SU-DHL-6 (cell line): Measurements from ENCODE around the gene GDPD3.

ENCODE experiments used
- H2AFZ ChIP-seq: fragments of 200-600 bp; sonication (generic); 2 replicates; pipeline ENCODE4 v1.6.1; 2014; ENCODE audit warnings: low read depth, mild to moderate bottlenecking, moderate library complexity, mixed read lengths, antibody characterized with exemption, low read length; ENCODE audit not compliant: severe bottlenecking
- H3F3A ChIP-seq: fragments of 200-600 bp; shearing (Covaris generic); 2 replicates; pipeline ENCODE4 v1.6.0; 2016; ENCODE audit warnings: antibody characterized with exemption, mild to moderate bottlenecking; ENCODE audit not compliant: insufficient read depth
- H3K27ac ChIP-seq: fragments of 200-600 bp; sonication (generic); 2 replicates; pipeline ENCODE4 v1.5.1; 2016; ENCODE audit warnings: low read depth, mild to moderate bottlenecking, low read length, moderate library complexity, mixed read lengths
- H3K27me3 ChIP-seq: fragments of 200-600 bp; sonication (generic), shearing (Covaris generic); 2 replicates; pipeline ENCODE4 v1.6.0; 2014; ENCODE audit warnings: mild to moderate bottlenecking, low read length
- H3K36me3 ChIP-seq: fragments of 200-600 bp; sonication (generic); 2 replicates; pipeline ENCODE4 v1.6.1; 2014; ENCODE audit warnings: mild to moderate bottlenecking, low read length, mixed read lengths
- H3K4me2 ChIP-seq: fragments of 300-600, 200-600 bp; shearing (Covaris generic), sonication (generic); 2 replicates; pipeline ENCODE4 v1.6.0; 2014; ENCODE audit warnings: low read length, low read depth, mild to moderate bottlenecking; ENCODE audit not compliant: poor library complexity, severe bottlenecking
- H3K4me3 ChIP-seq: fragments of 200-600 bp; sonication (generic); 2 replicates; pipeline ENCODE4 v1.5.1; 2014; ENCODE audit warnings: antibody characterized with exemption, low read length, mild to moderate bottlenecking, mixed read lengths; ENCODE audit not compliant: insufficient read depth, poor library complexity, severe bottlenecking
- H3K79me2 ChIP-seq: fragments of 200-600 bp; sonication (generic); 2 replicates; pipeline ENCODE4 v1.6.1; 2014; ENCODE audit warnings: mild to moderate bottlenecking, low read length, moderate library complexity; ENCODE audit not compliant: insufficient read depth
- H3K9ac ChIP-seq: fragments of 200-600 bp; sonication (generic); 2 replicates; pipeline ENCODE4 v1.7.0; 2014; ENCODE audit warnings: mild to moderate bottlenecking, low read length
- H3K9me2 ChIP-seq: fragments of 200-600 bp; sonication (generic); replicated peaks from 2 replicates; pipeline ENCODE4 v1.6.1; 2014; ENCODE audit warnings: low read length; ENCODE audit not compliant: insufficient read depth
- H3K9me3 ChIP-seq: fragments of 200-600 bp; sonication (generic); 2 replicates; pipeline ENCODE4 v1.6.1; 2014; ENCODE audit warnings: low read length, mixed read lengths; ENCODE audit not compliant: insufficient read depth
- H4K20me1 ChIP-seq: fragments of 200-600 bp; sonication (generic); 2 replicates; pipeline ENCODE4 v1.6.1; 2014; ENCODE audit warnings: low read depth, mild to moderate bottlenecking, antibody characterized with exemption, low read length, moderate library complexity, mixed read lengths
- CTCF ChIP-seq: fragments of 200-600 bp; sonication (generic); IDR thresholded peaks from one replicate; pipeline ENCODE4 v1.5.1; 2017; ENCODE audit warnings: antibody characterized with exemption, mild to moderate bottlenecking, low read length, moderate library complexity; ENCODE audit not compliant: insufficient read depth, poor library complexity, severe bottlenecking
- EZH2phosphoT487 ChIP-seq: fragments of 200-600 bp; sonication (generic), shearing (Covaris generic); conservative IDR thresholded peaks from 2 replicates; pipeline ENCODE4 v1.6.1; 2018; ENCODE audit warnings: mild to moderate bottlenecking, antibody characterized with exemption, low read length, moderate library complexity, mixed read lengths

GDPD3 gene

GRCh38 chr16:30065102-30065942 lies 48.0 kb downstream of the GDPD3 start, which contains the start of gene ALDOA:
Gene ALDOA (plus strand): TSS chr16:30065760. CDS start chr16:30066898, 1,138 bp downstream.
- H3K4me2 ChIP-seq = peak within 1 kb of the TSS; percentile 87
- no peaks in the 10 kb centered on the region for H3K27me3 ChIP-seq
- peak within 1 kb of the TSS; percentile 97 for H3K27ac ChIP-seq
- peaks cover 34% of the 10 kb centered on the region for H3K79me2 ChIP-seq
- TF ChIP-seq EZH2phosphoT487 (no peak), CTCF (no peak)
- peaks cover 13% of the 10 kb centered on the region for H3K36me3 ChIP-seq
- H3K4me3 ChIP-seq = peak within 1 kb of the TSS; percentile 84
- no peaks in the 10 kb centered on the region for H3K9me3 ChIP-seq
- peak within 1 kb of the TSS; percentile 98 for H3K9ac ChIP-seq
- no peaks in the 10 kb centered on the region for H3K9me2 ChIP-seq
- peaks cover 3% of the 10 kb centered on the region; the same call in 1 of the 2 replicates for H3F3A ChIP-seq
- no peaks in the 10 kb centered on the region; the same call in 1 of the 2 replicates for H4K20me1 ChIP-seq
- peak within 1 kb of the TSS; percentile 8 for H2AFZ ChIP-seq

- TF ChIP-seq EZH2phosphoT487 (no peak), CTCF (no peak)
- peaks cover 12% of the 10 kb centered on the region for H3K36me3 ChIP-seq
- no peaks in the 10 kb centered on the region for H3K9me2 ChIP-seq
- peak overlapping the region; percentile 98 for H3K9ac ChIP-seq
- no peaks in the 10 kb centered on the region; the same call in 1 of the 2 replicates for H3F3A ChIP-seq
- peak overlapping the region; percentile 84 for H3K4me3 ChIP-seq
- H2AFZ ChIP-seq = no peak overlapping the region
- H3K79me2 ChIP-seq = peaks cover 34% of the 10 kb centered on the region
- H4K20me1 ChIP-seq = no peaks in the 10 kb centered on the region; the same call in 1 of the 2 replicates
- peak overlapping the region; percentile 97 for H3K27ac ChIP-seq
- no peaks in the 10 kb centered on the region for H3K27me3 ChIP-seq
- H3K4me2 ChIP-seq = peak overlapping the region; percentile 87
- H3K9me3 ChIP-seq = no peaks in the 10 kb centered on the region
Measured at GRCh38 chr16:30064729-30065101, 48.6 kb downstream of the GDPD3 start.

- H3K9ac ChIP-seq = peak overlapping the region; percentile 98
- H3K27me3 ChIP-seq = no peaks in the 10 kb centered on the region
- no peaks in the 10 kb centered on the region for H3K9me3 ChIP-seq
- peak overlapping the region; percentile 84 for H3K4me3 ChIP-seq
- peaks cover 12% of the 10 kb centered on the region for H3K36me3 ChIP-seq
- no peaks in the 10 kb centered on the region for H3K9me2 ChIP-seq
- peak overlapping the region; percentile 97 for H3K27ac ChIP-seq
- peak overlapping the region; percentile 87 for H3K4me2 ChIP-seq
- TF ChIP-seq EZH2phosphoT487 = no peak
- TF ChIP-seq CTCF = peak; percentile 76
- peaks cover 33% of the 10 kb centered on the region for H3K79me2 ChIP-seq
- peak overlapping the region; percentile 21 for H2AFZ ChIP-seq
- H4K20me1 ChIP-seq = no peaks in the 10 kb centered on the region; the same call in 1 of the 2 replicates
- H3F3A ChIP-seq = no peaks in the 10 kb centered on the region
Measured at GRCh38 chr16:30063893-30064728, 49.2 kb downstream of the GDPD3 start.
